GM12864 (cell line): ENCODE data around the gene IZUMO2.

Experiments used
- DNase-seq: peaks from one replicate; pipeline ENCODE4 v3.0.0-alpha.2; 2011; ENCODE audit warnings: low read depth
- H3K4me3 ChIP-seq: 2 replicates; pipeline ENCODE4 v1.5.1; 2011; ENCODE audit warnings: mild to moderate bottlenecking, low read depth, low read length, control low read depth
- TF ChIP-seq, protein P1 (sequence below): IDR thresholded peaks from 2 replicates; pipeline ENCODE4 v1.5.1; 2011; ENCODE audit warnings: low read depth, mild to moderate bottlenecking, moderate library complexity, low read length, control low read depth, inconsistent platforms; ENCODE audit errors: missing control alignments

Gene IZUMO2

GRCh38 chr19:50204081-50204428, 41.0 kb upstream of the IZUMO2 start:
- TF ChIP-seq, protein P1, sequence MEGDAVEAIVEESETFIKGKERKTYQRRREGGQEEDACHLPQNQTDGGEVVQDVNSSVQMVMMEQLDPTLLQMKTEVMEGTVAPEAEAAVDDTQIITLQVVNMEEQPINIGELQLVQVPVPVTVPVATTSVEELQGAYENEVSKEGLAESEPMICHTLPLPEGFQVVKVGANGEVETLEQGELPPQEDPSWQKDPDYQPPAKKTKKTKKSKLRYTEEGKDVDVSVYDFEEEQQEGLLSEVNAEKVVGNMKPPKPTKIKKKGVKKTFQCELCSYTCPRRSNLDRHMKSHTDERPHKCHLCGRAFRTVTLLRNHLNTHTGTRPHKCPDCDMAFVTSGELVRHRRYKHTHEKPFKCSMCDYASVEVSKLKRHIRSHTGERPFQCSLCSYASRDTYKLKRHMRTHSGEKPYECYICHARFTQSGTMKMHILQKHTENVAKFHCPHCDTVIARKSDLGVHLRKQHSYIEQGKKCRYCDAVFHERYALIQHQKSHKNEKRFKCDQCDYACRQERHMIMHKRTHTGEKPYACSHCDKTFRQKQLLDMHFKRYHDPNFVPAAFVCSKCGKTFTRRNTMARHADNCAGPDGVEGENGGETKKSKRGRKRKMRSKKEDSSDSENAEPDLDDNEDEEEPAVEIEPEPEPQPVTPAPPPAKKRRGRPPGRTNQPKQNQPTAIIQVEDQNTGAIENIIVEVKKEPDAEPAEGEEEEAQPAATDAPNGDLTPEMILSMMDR: no peak

DNA sequence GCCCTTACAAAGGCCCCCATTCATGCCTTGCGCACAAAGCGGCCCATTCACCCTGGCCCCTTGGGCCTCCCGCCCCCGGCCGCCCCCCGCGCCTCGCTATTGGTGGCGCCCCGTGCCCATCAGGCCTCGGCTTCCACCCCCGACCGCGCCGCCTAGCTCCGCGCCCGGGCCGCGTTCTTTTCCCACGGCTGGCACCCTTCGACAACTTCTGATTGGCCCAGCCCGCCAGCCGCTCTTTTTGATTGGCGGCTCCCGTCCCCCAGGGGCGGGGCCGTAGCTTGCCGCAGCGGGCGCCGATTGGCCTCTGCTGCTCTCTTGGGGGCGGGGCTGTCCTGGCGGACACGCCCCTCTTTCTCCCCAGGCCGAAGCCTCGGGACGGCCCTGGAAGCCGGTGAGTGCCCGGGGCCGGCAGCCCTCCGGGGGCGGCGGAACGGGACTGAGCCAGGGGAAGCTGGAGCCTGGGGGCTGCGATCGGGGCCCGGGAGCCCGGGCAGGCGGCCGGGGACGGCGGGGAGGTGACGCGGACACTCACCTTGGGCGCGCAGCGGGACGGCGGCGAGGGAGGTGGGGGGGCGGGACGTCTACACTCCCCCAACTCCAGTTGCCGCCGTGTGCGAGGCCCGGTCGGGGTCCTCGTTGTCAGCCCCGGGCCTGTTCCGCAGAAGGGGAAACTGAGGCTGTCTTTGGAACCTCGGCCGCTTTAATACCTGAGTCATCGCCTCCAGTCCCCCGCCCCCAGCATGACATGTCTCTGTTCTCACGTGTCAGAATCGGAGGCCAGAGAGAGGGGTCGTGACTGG, 40.4 kb upstream of the IZUMO2 start, which contains the start of gene MYH14:
Gene MYH14, plus strand, starts transcription at position 342 of the 800 bp plus-strand sequence. CDS start 6,744 bp downstream, outside the sequence.
- H3K4me3 ChIP-seq: no peak within 1 kb of the TSS
- TF ChIP-seq, protein P1: no peak
- DNase-seq: no peak

More at GRCh38 chr19:50204081-50204428, 41.0 kb upstream of the IZUMO2 start:
- H3K4me3 ChIP-seq: no peak overlapping the region
- DNase-seq: no peak

DNA sequence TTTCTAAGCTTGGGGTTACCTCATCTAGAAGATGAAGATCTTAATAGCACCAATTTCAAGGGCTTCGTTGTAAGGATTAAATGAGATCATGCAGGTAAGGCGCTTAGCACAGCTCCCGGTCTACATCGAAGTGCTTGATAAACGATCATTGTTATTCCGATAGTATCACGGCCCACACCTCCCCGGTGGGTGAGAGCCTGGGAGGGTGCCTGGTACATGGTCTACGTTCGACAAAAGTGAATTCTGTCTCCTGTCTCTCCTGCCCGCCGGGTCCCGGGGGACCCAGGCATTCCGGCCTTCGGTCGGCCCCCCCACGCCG, 39.8 kb upstream of the IZUMO2 start:
- H3K4me3 ChIP-seq: no peak overlapping the region
- TF ChIP-seq, protein P1: no peak

GRCh38 chr19:50202386-50202785, 39.3 kb upstream of the IZUMO2 start:
- H3K4me3 ChIP-seq: no peak overlapping the region
- no peak for DNase-seq
- TF ChIP-seq, protein P1: no peak

More for the DNA sequence above, 39.8 kb upstream of the IZUMO2 start:
- DNase-seq: no peak

DNA sequence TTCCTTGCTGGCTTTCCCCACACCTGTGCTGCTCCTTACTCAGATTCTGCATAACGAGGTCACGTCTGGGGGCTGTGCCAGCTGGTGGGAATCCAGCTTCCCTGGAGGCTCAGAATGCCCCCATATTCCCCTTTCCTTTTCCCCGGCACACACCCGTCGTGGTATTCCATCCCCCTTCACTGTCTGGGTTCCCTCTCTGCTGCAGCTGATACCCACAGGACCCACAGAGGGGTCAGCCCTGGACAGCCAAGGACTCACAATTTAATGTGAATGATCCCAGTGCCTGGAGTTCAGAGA, 36.1 kb upstream of the IZUMO2 start:
- DNase-seq: no peak
- TF ChIP-seq, protein P1: no peak
- H3K4me3 ChIP-seq: no peak overlapping the region

DNA sequence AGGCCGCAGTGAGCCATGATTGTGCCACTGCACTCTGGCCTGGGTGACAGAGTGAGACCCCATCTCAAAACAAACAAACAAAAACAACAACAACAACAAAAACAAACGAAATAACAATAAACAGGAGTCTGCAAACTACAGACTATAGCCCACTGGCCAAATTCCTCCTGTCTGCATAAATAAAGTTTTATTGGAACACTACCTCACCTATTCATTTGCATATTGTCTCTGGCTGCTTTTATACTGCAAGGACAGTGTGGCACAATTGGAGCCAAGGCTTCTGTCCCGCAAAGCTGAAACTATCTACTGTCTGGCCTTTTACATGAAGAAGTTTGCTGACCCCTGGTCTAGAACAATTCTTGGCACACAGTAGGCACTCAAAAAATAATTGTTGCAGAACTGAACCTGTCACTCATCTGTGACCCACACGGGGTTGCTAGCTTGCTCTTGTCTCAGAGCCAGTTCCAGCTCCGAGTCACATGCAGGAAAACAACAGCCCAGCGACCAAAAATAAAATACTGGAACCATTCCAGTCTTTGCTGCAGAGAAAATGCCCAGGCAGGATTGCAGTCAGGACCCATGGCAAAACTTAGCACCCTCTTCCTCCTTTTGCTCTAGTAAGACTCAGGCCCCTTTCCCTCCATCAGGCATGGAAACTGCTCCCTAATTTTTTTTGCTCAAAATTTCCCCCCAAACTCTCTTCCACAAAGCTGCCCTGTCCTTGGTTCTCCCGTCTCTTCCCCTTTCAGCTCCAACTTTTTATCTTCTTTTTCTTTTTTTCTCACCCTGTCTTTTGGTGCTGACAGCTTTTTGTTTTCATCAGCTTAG, 35.6 kb upstream of the IZUMO2 start:
- no peak overlapping the region for H3K4me3 ChIP-seq
- DNase-seq: no peak
- TF ChIP-seq, protein P1: no peak

GRCh38 chr19:50197348-50197747, 34.3 kb upstream of the IZUMO2 start:
- DNase-seq: no peak
- TF ChIP-seq, protein P1: no peak
- H3K4me3 ChIP-seq: no peak overlapping the region
